ENCODE results near the gene LEKR1.
"Not testable (repeated sequence)": the region's sequence is repeated elsewhere in the genome, so short reads cannot be mapped to it uniquely, and the experiment has no call there.

The LEKR1 gene

GRCh38 chr3:156826144-156826895, at the start of gene LEKR1:
TSS of gene LEKR1 (plus strand) at chr3:156826353. CDS start at chr3:156829330, 2,977 bp downstream.
- peak; percentile 21 to 89 for DNase-seq

- no peak for DNase-seq
Measured at GRCh38 chr3:156776871-156777270, 49.3 kb upstream of the LEKR1 start.

DNA sequence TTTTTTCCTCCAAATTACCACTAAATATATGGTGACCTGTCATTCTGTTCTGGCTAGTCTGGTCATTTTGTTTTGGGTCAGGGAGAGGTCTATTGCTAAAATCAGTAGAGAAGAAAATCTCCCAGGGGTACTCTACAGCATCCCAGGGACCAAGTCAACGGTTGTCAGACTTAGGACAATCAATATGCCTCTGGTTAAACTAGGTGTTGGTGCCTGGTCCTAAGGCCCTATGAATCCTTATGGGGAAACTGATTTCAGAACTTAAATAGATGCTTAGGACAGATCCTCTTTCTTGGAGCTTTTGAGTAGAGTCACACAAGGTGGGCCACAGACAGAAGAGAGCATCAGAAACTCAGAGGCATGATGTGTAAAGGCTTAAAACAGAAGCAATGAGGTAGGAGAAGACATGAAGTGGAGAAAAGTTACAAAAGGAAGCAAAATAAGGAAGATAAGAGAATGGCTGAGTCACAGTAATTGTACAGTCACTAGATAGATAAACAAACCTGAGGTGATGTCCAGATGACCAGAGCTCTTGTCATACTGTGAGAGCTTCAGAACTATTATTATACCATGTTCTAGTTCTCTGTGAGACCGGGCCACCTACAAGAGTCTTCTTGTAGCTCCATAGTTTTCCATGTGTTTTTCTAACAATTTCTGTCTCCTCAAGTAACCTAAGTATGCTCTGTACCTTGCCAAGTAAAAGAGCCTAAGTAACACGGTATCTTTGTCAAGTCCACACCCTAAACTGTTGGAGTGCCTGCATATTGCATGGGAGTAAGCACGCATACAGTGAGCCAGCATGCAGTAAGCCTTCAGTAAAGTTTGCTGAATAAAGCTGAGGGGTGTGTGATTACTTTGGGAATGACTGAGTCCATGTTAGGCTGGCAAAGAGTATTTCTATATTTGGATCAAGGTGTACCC, 44.6 kb upstream of the LEKR1 start:
- peak in 1 of 2 donors; percentile 61 for DNase-seq

- DNase-seq = no peak
Measured at GRCh38 chr3:156782319-156782718, 43.8 kb upstream of the LEKR1 start.

GRCh38 chr3:156782921-156783320, 43.2 kb upstream of the LEKR1 start:
- no peak for DNase-seq

- DNase-seq = no peak
Measured at GRCh38 chr3:156787001-156787400, 39.2 kb upstream of the LEKR1 start.

- DNase-seq = peak in 1 of 2 donors; percentile 81
Measured at GRCh38 chr3:156787926-156788663, 38.1 kb upstream of the LEKR1 start.

GRCh38 chr3:156788846-156789245, 37.3 kb upstream of the LEKR1 start:
- no peak for DNase-seq

DNA sequence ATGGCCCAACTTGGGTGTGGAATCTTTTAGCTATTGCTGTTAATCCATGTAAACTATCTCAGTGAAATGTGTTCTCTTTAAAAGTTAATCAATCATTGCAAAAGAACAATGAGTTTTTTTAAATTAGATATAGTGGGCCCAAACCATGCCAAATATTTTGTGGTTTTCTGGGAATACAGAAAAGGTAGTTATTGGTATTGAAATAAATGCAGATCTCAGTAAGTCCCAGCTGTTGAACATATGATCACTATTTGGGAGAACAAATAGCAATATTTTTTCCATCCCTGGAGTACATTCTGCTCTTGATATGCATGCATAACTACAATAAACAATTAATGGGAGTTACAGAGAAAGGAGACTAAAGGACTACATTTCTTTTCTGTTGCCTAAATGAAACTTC, 36.0 kb upstream of the LEKR1 start:
- no peak for DNase-seq

DNA sequence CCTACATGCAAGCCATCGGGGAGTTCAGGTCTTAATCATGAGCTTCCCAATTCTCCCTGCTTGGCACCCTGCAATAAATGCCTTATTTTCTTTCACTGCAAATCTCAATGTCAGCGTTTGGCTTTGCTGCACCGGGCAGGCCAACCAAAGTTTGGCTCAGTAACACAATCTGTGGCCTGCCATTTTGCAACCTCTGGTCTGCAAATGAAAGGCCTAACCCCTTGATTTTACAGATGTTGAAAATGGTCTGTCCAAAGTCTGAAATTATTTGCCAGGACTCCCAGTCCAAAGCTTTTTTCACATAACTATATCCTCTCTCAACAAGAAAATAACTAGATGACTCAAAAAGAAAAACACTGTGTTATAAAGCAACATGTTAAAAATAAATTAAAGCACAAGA, 34.0 kb upstream of the LEKR1 start:
- no peak for DNase-seq

- no peak for DNase-seq
Measured at GRCh38 chr3:156792536-156792935, 33.6 kb upstream of the LEKR1 start.

GRCh38 chr3:156792945-156793344, 33.2 kb upstream of the LEKR1 start:
- peak in 1 of 2 donors; percentile 69 for DNase-seq

DNA sequence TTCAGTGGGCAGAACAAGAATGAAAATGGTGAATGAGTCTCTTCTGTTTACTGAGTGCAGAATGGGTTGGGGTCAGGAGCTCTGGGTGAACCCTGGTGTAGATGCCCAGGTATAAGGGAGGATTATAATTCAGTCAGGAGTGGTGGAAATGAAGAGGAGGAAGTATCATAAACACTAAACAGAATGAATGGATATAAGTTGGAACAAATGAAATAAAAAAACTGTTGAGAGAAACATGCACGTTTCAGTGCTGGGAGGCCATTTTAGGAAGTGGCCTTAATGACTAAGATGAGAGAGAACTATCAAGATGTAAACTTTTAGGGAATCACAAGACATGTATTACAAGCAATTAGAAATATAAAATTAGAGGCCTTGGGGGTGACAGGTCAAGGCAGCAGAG, 32.8 kb upstream of the LEKR1 start:
- DNase-seq = no peak

DNA sequence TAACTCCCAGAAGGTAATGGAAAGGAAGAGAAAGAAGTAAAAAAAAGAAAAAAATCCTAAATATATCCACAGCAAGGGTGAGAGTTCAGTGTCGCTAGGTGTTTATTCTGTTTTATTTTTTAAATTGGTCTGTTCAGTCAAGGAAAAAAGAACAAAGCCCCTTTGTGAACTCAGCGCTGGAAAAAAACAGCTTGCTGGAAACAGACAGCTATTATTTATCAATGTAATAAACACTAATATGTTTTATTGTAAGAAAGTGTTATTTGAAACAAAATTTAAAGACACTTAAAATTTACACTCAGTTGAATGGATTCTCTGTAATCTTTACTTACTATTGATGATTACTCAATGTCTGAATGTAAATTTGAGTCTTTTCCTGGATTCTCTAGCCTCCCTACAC, 32.3 kb upstream of the LEKR1 start:
- DNase-seq = no peak

- peak in 1 of 2 donors; percentile 26 for DNase-seq
Measured at GRCh38 chr3:156795890-156796481, 30.2 kb upstream of the LEKR1 start.

DNA sequence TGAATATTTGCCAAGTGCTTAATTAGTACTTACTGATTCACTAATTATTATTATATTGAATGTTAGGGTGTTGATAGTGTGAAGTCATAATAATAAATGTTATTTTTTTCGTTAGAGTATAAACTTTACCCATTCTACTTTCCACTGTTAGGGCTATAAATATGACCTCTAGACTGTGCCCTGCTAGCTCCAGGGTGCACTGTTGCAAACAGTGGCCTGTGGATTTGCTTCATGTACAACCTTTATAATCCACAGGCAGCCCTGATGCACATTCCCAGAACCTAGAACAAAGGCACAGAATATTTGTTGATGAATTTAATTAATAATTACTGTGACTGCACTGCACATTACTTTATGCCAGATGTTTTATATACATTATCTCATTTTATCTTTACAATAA, 28.8 kb upstream of the LEKR1 start:
- no peak for DNase-seq

DNA sequence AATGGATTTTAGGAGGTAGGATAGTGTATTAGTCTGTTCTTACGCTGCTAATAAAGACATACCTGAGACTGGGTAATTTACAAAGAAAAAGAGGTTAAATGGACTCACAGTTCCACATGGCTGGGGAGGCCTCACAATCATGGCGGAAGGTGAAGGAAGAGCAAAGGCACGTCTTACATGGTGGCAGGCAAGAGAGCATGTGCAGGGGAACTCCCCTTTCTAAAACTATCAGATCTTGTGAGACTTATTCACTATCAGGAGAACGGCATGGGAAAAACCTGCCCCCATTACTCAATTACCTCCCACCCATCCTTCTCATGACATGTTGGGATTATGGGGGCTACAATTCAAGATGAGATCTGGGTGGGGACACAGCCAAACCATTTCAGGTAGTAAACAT, 25.9 kb upstream of the LEKR1 start:
- not testable (repeated sequence) for DNase-seq

- no peak for DNase-seq
Measured at GRCh38 chr3:156801746-156802145, 24.4 kb upstream of the LEKR1 start.

GRCh38 chr3:156802821-156803606, 23.1 kb upstream of the LEKR1 start:
- DNase-seq = no peak

- DNase-seq = no peak
Measured at GRCh38 chr3:156803952-156804741, 22.0 kb upstream of the LEKR1 start.

DNA sequence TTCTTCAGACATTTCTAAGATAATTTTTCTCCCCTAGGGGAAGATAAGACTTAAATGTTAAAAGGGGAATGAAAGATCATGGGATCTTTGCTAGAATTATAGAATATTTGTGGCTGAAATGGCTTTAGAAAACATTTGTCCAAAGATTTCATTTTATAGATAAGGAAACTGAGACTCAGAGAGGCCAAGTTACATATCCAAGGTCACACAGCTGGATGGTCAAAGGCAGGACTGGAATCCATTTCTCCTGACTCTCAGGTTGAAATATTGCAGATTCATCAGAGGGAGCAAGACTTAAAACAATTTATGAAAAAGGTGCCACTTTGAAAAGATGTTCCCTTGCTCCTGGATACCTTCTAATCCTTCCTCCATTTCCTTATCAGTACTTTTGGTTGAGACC, 19.5 kb upstream of the LEKR1 start:
- DNase-seq = no peak
